HG03103 (cell line): ENCODE results near the gene HTR1E.
"Not testable (repeated sequence)": the region's sequence is repeated elsewhere in the genome, so short reads cannot be mapped to it uniquely, and the experiment has no call there.

Experiments used
- ATAC-seq: cut with Tn5 transposase; IDR thresholded peaks from one replicate; pipeline ENCODE4 v1.9.1; 2021; ENCODE audit warnings: low read depth; ENCODE audit not compliant: unreplicated experiment

Gene HTR1E

GRCh38 chr6:86969573-86969972 is 32.2 kb downstream of the HTR1E start:
- no peak for ATAC-seq

DNA sequence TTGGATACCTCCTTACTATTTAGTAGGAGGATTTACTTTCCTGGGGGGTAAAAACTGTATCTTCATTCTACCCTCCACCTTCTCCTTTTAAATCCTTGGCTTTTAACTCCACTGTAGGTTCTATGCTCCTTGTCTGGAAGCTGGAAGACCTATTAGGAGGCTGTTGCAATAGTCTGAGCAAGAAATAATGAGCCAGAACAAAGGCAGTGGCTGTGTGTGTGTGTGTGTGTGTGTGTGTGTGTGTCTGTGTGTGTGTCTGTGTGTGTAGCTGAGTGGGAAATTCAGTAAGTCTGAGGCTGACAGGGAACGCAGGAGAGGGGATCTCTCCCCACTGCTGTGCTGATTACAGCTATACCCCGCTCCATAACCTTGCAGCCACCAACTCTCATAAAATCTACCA is 35.8 kb downstream of the HTR1E start:
- no peak for ATAC-seq

DNA sequence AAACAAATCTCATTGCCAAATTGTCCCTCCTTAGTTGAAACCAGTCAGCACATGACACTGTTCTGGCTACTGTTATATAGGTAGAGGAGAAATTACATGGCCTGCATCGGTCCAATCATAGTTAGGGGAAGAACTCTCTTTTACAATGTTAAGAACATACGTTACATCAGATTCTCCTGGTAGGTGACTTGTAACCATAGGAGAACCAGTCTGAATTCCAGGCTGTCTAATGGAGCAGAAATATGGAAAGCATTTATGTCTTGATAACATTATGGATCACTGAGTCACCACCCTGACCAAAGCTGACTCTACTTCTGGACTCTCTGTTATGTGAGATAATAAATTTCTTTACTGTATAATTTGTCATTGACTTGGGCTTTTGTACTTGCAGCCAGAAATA is 40.9 kb downstream of the HTR1E start:
- ATAC-seq, result no peak

DNA sequence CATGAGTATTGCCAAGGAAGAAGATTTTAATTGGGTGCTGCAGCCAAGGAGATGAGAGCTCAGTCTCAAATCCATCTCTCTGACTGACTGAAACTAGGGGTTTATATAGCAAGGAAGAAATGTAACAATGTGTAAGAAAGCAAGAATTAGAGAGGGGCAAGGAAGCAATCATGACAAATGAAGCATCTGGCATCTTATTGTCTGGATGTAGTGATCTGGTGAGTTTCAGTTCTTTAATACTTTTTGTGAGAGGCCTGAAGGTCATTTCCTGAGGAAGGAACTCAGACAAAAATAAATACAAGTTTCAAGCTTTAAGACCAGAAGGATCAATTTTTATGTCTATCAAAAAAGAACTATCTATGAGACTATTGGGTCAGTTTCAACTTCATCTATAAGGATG is 64.2 kb downstream of the HTR1E start:
- no peak for ATAC-seq

DNA sequence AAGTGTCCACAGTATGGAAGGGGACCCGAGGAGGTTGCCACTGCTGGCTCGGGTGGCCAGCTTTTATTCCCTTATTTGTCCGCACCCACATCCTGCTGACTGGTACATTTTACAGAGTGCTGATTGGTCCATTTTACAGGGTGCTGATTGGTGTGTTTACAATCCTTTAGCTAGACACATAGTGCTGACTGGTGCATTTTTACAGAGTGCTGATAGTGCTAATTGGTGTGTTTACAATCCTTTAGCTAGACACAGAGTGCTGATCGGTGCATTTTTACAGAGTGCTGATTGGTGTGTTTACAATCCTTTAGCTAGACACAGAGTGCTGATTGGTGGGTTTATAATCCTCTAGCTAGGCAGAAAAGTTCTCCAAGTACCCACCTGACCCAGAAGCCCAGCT is 65.1 kb downstream of the HTR1E start:
- ATAC-seq, result not testable (repeated sequence)

GRCh38 chr6:87006541-87006940 is 69.2 kb downstream of the HTR1E start:
- ATAC-seq, result not testable (repeated sequence)

DNA sequence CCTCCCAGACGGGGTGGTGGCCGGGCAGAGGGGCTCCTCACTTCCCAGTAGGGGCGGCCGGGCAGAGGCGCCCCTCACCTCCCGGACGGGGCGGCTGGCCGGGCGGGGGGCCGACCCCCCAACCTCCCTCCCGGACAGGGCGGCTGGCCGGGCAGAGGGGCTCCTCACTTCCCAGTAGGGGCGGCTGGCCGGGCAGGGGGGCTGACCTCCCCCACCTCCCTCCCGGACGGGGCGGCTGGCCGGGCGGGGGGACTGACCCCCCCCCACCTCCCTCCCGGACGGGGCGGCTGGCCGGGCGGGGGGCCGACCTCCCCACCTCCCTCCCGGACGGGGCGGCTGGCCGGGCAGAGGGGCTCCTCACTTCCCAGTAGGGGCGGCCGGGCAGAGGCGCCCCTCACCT is 72.3 kb downstream of the HTR1E start:
- not testable (repeated sequence) for ATAC-seq

- ATAC-seq, result no peak
Observed at GRCh38 chr6:87012035-87012434, 74.7 kb downstream of the HTR1E start.

GRCh38 chr6:87012743-87013142 is 75.4 kb downstream of the HTR1E start:
- no peak for ATAC-seq

DNA sequence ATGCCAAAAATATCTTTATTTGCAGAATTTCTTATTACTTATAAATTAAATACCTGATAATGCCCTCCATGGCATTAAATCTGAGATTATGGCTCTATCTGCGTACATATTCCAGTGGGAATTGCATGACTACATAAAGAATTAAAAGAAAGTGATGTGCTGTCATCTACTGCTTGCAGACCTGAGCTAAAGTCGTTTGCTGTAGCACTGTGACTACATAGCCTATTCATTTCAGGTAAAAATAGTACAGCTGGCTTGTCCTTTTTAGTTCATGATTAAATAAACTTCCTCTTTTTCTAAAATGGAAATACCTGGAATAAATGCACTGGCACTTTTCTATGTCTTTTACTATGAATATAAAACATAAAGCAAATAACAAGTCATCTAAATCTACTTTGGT is 79.4 kb downstream of the HTR1E start:
- ATAC-seq, result no peak

DNA sequence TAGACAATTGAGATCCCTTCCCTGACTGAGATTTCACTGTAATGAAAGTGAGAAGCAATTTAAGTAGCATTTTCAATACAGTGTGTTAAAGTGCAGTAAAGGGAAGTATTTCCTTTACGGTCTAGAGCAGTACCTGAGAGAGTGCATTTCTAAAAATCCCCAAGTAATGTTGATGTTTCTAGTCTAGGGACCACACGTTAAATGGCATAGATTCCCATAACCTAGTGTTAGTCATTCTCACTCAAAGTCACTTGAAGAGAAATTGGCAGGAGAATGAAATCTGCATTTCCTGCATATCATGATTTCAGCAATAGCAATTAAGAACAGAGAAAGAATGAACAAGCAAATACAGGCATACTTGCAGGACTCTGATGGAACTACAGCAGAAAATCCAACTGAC is 89.7 kb downstream of the HTR1E start:
- ATAC-seq, result no peak

DNA sequence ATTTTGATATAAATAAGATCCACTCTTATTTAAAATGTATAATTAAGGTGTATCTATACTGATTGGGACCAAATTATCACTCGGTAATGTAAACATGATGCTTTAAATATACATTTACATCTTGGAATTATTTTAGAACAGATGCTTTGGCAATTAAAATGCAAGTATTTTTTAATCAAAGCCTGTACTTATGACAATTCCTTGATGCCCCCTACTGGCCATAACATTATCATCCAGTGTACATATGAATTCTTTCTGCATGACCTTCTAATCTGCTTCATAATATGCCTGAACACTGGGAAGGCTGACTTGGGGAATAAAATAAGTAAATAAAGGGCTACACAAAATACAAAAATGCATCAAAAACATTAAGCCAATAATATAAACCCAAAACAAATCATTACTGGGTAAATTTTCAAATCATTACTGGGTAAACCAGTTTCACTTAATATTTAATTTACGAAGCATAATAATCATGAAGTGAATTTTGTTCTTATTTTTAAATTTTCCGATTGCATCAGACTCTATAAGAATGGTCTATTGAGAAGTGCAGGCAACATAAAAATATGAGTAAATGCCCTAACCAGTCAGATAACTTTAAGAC is 92.5 kb downstream of the HTR1E start:
- no peak for ATAC-seq

GRCh38 chr6:87040729-87041128 is 103.4 kb downstream of the HTR1E start:
- ATAC-seq, result no peak

- no peak for ATAC-seq
Observed at GRCh38 chr6:87045521-87046075, 108.3 kb downstream of the HTR1E start.

- no peak for ATAC-seq
Observed at GRCh38 chr6:87049779-87050178, 112.5 kb downstream of the HTR1E start.

GRCh38 chr6:87053312-87053711 is 116.0 kb downstream of the HTR1E start:
- ATAC-seq, result no peak

GRCh38 chr6:87054143-87054833 is 117.0 kb downstream of the HTR1E start:
- no peak for ATAC-seq

- no peak for ATAC-seq
Observed at GRCh38 chr6:87059943-87060342, 122.6 kb downstream of the HTR1E start.

GRCh38 chr6:87065117-87065516 is 127.8 kb downstream of the HTR1E start:
- no peak for ATAC-seq
